HepG2 (cell line): ENCODE data around the gene EWSR1. TPM values are rescaled to one million over a fixed set of nuclear protein-coding genes. Genes with fewer than 3 reads are reported as not detected.
A peak's percentile ranks its signal among the peaks of the same experiment; 100 is the strongest.

Experiments
- ARHGAP35 ChIP-seq: sonication (generic); formaldehyde crosslinking; IDR thresholded peaks from 2 replicates; pipeline ENCODE4 v1.9.0; 2022; ENCODE audit warnings: mild to moderate bottlenecking, inconsistent platforms, moderate library complexity, missing genetic modification reagents, borderline replicate concordance
- ELF1 ChIP-seq: sonication (generic); formaldehyde crosslinking; IDR thresholded peaks from 2 replicates; pipeline ENCODE4 v1.4.0; 2020; ENCODE audit warnings: missing genetic modification reagents
- EZH2 ChIP-seq: conservative IDR thresholded peaks from 2 replicates; pipeline ENCODE4 v1.6.1; 2012; ENCODE audit warnings: mild to moderate bottlenecking, low read depth, low read length, moderate library complexity
- FOXJ3 ChIP-seq: sonication (generic); formaldehyde crosslinking; IDR thresholded peaks from 2 replicates; pipeline ENCODE4 v1.4.0; 2020; ENCODE audit warnings: missing genetic modification reagents, mild to moderate bottlenecking, borderline replicate concordance
- GATAD1 ChIP-seq: IDR thresholded peaks from 2 replicates; pipeline ENCODE4 v1.6.1; 2016; ENCODE audit warnings: missing genetic modification reagents, missing compliant biosample characterization
- HIVEP1 ChIP-seq: sonication (generic); formaldehyde crosslinking; IDR thresholded peaks from 2 replicates; pipeline ENCODE4 v1.4.0; 2020; ENCODE audit warnings: mild to moderate bottlenecking, missing genetic modification reagents
- KDM1A ChIP-seq: IDR thresholded peaks from 2 replicates; pipeline ENCODE4 v1.6.1; 2016; ENCODE audit warnings: missing compliant biosample characterization
- MEIS1 ChIP-seq: sonication (generic); formaldehyde crosslinking; IDR thresholded peaks from 2 replicates; pipeline ENCODE4 v1.9.0; 2021; ENCODE audit warnings: mild to moderate bottlenecking, missing genetic modification reagents, moderate library complexity, borderline replicate concordance
- PRDM10 ChIP-seq: sonication (generic); formaldehyde crosslinking; IDR thresholded peaks from 2 replicates; pipeline ENCODE4 v1.4.0; 2020; ENCODE audit warnings: low read depth, missing genetic modification reagents
- RAD21 ChIP-seq: fragments of 450-650 bp; formaldehyde crosslinking; IDR thresholded peaks from 2 replicates; pipeline ENCODE4 v1.5.0; 2020; ENCODE audit warnings: mild to moderate bottlenecking
- RCOR2 ChIP-seq: IDR thresholded peaks from 2 replicates; pipeline ENCODE4 v1.6.1; 2016; ENCODE audit warnings: missing biosample characterization, missing genetic modification reagents
- SNAI1 ChIP-seq: sonication (generic); formaldehyde crosslinking; IDR thresholded peaks from 2 replicates; pipeline ENCODE4 v1.5.0; 2020; ENCODE audit warnings: mild to moderate bottlenecking, missing genetic modification reagents, borderline replicate concordance
- YEATS2 ChIP-seq: sonication (generic); formaldehyde crosslinking; IDR thresholded peaks from 2 replicates; pipeline ENCODE4 v1.4.0; 2020; ENCODE audit warnings: missing genetic modification reagents, borderline replicate concordance
- ZNF143 ChIP-seq: sonication (generic); formaldehyde crosslinking; IDR thresholded peaks from 2 replicates; pipeline ENCODE4 v1.4.0; 2020; ENCODE audit warnings: missing genetic modification reagents
- ZNF292 ChIP-seq: sonication (generic); formaldehyde crosslinking; IDR thresholded peaks from 2 replicates; pipeline ENCODE4 v1.8.1; 2022; ENCODE audit warnings: mild to moderate bottlenecking, low read depth, missing genetic modification reagents, borderline replicate concordance
- ZNF557 ChIP-seq: sonication (generic); formaldehyde crosslinking; IDR thresholded peaks from 2 replicates; pipeline ENCODE4 v1.4.0; 2020; ENCODE audit warnings: missing genetic modification reagents
- ZNF598 ChIP-seq: sonication (generic); formaldehyde crosslinking; IDR thresholded peaks from 2 replicates; pipeline ENCODE4 v1.5.1; 2020; ENCODE audit warnings: mild to moderate bottlenecking, missing genetic modification reagents, borderline replicate concordance
- ZNF749 ChIP-seq: sonication (generic); formaldehyde crosslinking; IDR thresholded peaks from 2 replicates; pipeline ENCODE4 v1.8.0; 2022; ENCODE audit warnings: mild to moderate bottlenecking, missing genetic modification reagents, moderate library complexity, borderline replicate concordance
- polyA plus RNA-seq, 8 experiments: library from polyadenylated mRNA; depleted of rRNA in 3 of 8; stranded (reverse) in 7 of 8; unstranded in 1 of 8; fragments of >200 nt; fragmentation: Illumina TruSeq in 4 of 8; extraction: Trizol in 4 of 8; gene quantifications; 2 replicates each; pipeline versions ENCODE4 v1.2.1 to v1.2.3, GENCODE V29; 2011 to 2016; ENCODE audit warnings: low read depth in 4 of 8, missing spikeins in 1 of 8, mixed read lengths in 1 of 8; ENCODE audit not compliant: insufficient read depth in 1 of 8
- total RNA-seq, 5 experiments: library from RNA; depleted of rRNA; stranded (reverse); fragments of >200 nt; fragmentation: Illumina TruSeq; extraction: Trizol; gene quantifications; 2 replicates each; pipeline ENCODE4 v1.2.3, GENCODE V29; 2016; ENCODE audit warnings: low read depth in 1 of 5
- TF ChIP-seq, protein P1 (sequence below): sonication (generic); formaldehyde crosslinking; IDR thresholded peaks from 2 replicates; pipeline ENCODE4 v1.5.1; 2020; ENCODE audit warnings: missing genetic modification reagents, mild to moderate bottlenecking, borderline replicate concordance
- TF ChIP-seq, protein P2 (sequence below): sonication (generic); formaldehyde crosslinking; IDR thresholded peaks from 2 replicates; pipeline ENCODE4 v1.4.0; 2020; ENCODE audit warnings: missing genetic modification reagents

Gene EWSR1
- total and polyA plus RNA-seq, 2 of the 13 experiments (the other 11 are each of a cell fraction or from before 2014, with no cell fraction given), result 211 to 326 TPM

- peak; percentile 63 for TF ChIP-seq PRDM10 (CRISPR knock-in tag)
- no peak for TF ChIP-seq ZNF143
- TF ChIP-seq ZNF598 (CRISPR knock-in tag), result no peak
- no peak for TF ChIP-seq YEATS2 (CRISPR knock-in tag)
- peak; percentile 73 for TF ChIP-seq ZNF292 (CRISPR knock-in tag)
- no peak for TF ChIP-seq RAD21 (CRISPR knock-in tag)
- no peak for TF ChIP-seq KDM1A (CRISPR knock-in tag)
- TF ChIP-seq ARHGAP35, result peak; percentile 70; the same call in 1 of the 2 replicates
- TF ChIP-seq ELF1 (CRISPR knock-in tag), result peak; percentile 68
- TF ChIP-seq RCOR2 (CRISPR knock-in tag), result 0 out of 2 replicates have a peak, but pooled peaks have one; percentile 21
- TF ChIP-seq ZNF557, result no peak
- no peak for TF ChIP-seq GATAD1 (CRISPR knock-in tag)
- TF ChIP-seq SNAI1, result no peak
- TF ChIP-seq ZNF749 (CRISPR knock-in tag), result no peak
- TF ChIP-seq, protein P1, sequence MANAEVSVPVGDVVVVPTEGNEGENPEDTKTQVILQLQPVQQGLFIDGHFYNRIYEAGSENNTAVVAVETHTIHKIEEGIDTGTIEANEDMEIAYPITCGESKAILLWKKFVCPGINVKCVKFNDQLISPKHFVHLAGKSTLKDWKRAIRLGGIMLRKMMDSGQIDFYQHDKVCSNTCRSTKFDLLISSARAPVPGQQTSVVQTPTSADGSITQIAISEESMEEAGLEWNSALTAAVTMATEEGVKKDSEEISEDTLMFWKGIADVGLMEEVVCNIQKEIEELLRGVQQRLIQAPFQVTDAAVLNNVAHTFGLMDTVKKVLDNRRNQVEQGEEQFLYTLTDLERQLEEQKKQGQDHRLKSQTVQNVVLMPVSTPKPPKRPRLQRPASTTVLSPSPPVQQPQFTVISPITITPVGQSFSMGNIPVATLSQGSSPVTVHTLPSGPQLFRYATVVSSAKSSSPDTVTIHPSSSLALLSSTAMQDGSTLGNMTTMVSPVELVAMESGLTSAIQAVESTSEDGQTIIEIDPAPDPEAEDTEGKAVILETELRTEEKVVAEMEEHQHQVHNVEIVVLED (CRISPR knock-in tag), result no peak
- TF ChIP-seq, protein P2, sequence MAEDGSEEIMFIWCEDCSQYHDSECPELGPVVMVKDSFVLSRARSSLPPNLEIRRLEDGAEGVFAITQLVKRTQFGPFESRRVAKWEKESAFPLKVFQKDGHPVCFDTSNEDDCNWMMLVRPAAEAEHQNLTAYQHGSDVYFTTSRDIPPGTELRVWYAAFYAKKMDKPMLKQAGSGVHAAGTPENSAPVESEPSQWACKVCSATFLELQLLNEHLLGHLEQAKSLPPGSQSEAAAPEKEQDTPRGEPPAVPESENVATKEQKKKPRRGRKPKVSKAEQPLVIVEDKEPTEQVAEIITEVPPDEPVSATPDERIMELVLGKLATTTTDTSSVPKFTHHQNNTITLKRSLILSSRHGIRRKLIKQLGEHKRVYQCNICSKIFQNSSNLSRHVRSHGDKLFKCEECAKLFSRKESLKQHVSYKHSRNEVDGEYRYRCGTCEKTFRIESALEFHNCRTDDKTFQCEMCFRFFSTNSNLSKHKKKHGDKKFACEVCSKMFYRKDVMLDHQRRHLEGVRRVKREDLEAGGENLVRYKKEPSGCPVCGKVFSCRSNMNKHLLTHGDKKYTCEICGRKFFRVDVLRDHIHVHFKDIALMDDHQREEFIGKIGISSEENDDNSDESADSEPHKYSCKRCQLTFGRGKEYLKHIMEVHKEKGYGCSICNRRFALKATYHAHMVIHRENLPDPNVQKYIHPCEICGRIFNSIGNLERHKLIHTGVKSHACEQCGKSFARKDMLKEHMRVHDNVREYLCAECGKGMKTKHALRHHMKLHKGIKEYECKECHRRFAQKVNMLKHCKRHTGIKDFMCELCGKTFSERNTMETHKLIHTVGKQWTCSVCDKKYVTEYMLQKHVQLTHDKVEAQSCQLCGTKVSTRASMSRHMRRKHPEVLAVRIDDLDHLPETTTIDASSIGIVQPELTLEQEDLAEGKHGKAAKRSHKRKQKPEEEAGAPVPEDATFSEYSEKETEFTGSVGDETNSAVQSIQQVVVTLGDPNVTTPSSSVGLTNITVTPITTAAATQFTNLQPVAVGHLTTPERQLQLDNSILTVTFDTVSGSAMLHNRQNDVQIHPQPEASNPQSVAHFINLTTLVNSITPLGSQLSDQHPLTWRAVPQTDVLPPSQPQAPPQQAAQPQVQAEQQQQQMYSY, result peak; percentile 53; the same call in 1 of the 2 replicates
- TF ChIP-seq MEIS1 (CRISPR knock-in tag), result no peak
- no peak for TF ChIP-seq FOXJ3 (CRISPR knock-in tag)
- no peak for TF ChIP-seq EZH2
- no peak for TF ChIP-seq HIVEP1
Observed at GRCh38 chr22:29231971-29232959, 35.8 kb upstream of the EWSR1 start (continued).
